ENCODE results near the gene HCK. TPM values are rescaled to one million over a fixed set of nuclear protein-coding genes. Genes with fewer than 3 reads are reported as not detected.

The HCK gene
- total and polyA plus RNA-seq, 9 of the 15 experiments (the other 6 are each of a cell fraction or from before 2014, with no cell fraction given), result 0.09 to 0.51 (median 0.27) TPM; not detected in 6

GRCh38 chr20:32109392-32110172 is 57.5 kb downstream of the HCK start, which contains the start of gene TM9SF4 (continued):
- peak; percentile 71 for TF ChIP-seq MGA (IDR thresholded peaks at IDR 0.05)
- no peak for TF ChIP-seq ETV6 (IDR thresholded peaks at IDR 0.05; ENCODE audit: borderline replicate concordance in 1 of 2, low read depth in 2 of 2, low read length in 1 of 2)
- 0 out of 2 replicates have a peak, but pooled peaks have one; percentile 7 for TF ChIP-seq ETV6 (CRISPR knock-in tag; IDR thresholded peaks at IDR 0.05; ENCODE audit: borderline replicate concordance)
- no peak for TF ChIP-seq SMAD1 (IDR thresholded peaks at IDR 0.05; ENCODE audit: low read depth, low read length, partially characterized antibody)
- peak; percentile 82 to 86 for TF ChIP-seq MAZ (CRISPR knock-in tag; conservative IDR thresholded peaks at IDR 0.05 in 1 of 2, IDR thresholded peaks at IDR 0.05 in 1 of 2)
- TF ChIP-seq TAF7 (tag; IDR thresholded peaks at IDR 0.05), result peak; percentile 97
- no peak for TF ChIP-seq MEIS2 (IDR thresholded peaks at IDR 0.05; ENCODE audit: partially characterized antibody)
- TF ChIP-seq POLR2A (conservative IDR thresholded peaks at IDR 0.05), result peak; percentile 94
- TF ChIP-seq ETV5 (CRISPR knock-in tag; IDR thresholded peaks at IDR 0.05; ENCODE audit: low read depth), result peak; percentile 85
- TF ChIP-seq FOXJ2 (tag; IDR thresholded peaks at IDR 0.05), result peak; percentile 57; the same call in 1 of the 2 replicates
- peak; percentile 41; the same call in 1 of the 2 replicates for TF ChIP-seq TCF7 (IDR thresholded peaks at IDR 0.05; ENCODE audit: borderline replicate concordance)
- TF ChIP-seq NRF1 (conservative IDR thresholded peaks at IDR 0.05 in 1 of 2, IDR thresholded peaks at IDR 0.05 in 1 of 2), result 0 out of 4 replicates have a peak, but pooled peaks of 1 of the 2 experiments have one; percentile 11
- peak; percentile 78 for TF ChIP-seq ETS1 (conservative IDR thresholded peaks at IDR 0.05; ENCODE audit: control insufficient read depth, low read depth, low read length)
- TF ChIP-seq ARID1B (IDR thresholded peaks at IDR 0.05), result peak; percentile 44; the same call in 1 of the 2 replicates
- no peak for TF ChIP-seq PHB2 (IDR thresholded peaks at IDR 0.05; ENCODE audit: low read depth)
- no peak for TF ChIP-seq ZNF253 (CRISPR knock-in tag; conservative IDR thresholded peaks at IDR 0.05)

Measured in K562 (cell line).